ENCODE results near the gene AZI2. TPM values are rescaled to one million over a fixed set of nuclear protein-coding genes. Genes with fewer than 3 reads are reported as not detected.

The AZI2 gene, protein sequence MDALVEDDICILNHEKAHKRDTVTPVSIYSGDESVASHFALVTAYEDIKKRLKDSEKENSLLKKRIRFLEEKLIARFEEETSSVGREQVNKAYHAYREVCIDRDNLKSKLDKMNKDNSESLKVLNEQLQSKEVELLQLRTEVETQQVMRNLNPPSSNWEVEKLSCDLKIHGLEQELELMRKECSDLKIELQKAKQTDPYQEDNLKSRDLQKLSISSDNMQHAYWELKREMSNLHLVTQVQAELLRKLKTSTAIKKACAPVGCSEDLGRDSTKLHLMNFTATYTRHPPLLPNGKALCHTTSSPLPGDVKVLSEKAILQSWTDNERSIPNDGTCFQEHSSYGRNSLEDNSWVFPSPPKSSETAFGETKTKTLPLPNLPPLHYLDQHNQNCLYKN
- 47.2 and 52.1 TPM in 2 replicates for total RNA-seq

DNA sequence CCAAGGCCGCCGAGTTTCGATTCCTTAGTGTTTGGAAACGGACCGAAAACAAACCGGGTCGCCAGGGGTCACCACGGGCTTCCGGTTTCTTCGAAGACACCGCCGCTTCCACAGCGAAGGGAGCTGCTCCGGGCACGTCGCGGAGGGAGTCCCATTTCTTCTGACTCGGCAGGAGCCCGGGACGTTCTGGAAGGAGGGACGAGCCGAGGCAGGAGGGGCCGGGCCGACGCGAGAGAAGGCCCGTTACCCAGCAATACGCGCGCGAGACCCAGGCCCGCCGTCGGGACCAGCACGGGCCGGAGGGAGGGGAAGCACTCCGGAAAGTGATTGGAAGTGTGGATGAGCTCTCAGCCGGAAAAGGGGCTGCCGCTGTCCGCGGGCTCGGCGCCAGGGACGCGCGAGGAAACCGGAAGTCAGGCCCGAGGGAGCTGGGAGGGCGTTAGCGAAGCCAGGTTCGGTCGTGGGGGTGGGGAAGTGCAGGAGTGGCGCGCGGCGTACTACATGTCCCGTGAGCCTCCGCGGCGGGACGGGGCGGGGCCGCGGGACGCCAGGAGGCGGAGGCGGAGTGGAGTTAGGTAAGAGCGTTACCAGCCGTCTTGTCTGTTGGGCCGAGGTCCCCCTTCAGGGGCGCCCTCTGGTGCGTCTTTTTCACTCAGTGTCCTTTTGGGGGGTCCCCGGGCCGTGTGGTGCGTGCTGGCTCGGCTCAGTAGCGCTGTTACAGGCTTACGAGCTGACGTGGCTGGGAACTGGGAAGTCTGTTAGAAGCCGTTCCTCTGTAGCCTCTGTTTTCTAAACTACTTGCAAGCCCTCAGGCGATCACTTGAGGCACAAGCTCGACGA lies at the start of gene AZI2, which contains the start of gene ZCWPW2:
AZI2 (minus strand) TSS at position 196 of the 840 bp plus-strand sequence. CDS start 8,207 bp downstream, outside the sequence.
ZCWPW2 (plus strand) TSS at position 93 of the 840 bp plus-strand sequence. CDS start 64,348 bp downstream, outside the sequence.
- intact Hi-C loops (cut with micrococcal nuclease), result loop anchor here (1.0 to 5.0 kb wide), 7 partner anchors 23 to 980 kb away; partner anchors contain the start of genes CMC1, NEK10 and SLC4A7

DNA sequence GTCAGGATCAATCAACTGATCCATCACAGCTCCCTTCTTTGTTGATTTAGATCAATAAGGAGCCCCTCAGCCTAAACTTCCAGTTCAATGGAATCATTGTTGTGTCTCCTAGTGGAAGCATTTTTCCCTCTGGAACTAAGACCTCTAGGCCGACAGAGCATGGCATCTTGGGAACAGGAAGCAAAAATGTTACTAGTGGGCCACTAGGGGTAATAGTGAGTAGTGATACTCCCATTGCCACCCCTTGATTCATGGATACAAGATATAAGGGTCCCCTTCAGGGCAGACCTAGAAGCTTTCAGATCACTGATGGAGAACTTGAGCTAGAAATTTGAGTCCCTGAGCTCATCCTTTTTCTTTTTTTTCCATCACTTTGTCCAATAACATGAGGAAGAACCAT lies 40.4 kb upstream of the AZI2 start:
- intact Hi-C loops (cut with micrococcal nuclease), result no loop called here

DNA sequence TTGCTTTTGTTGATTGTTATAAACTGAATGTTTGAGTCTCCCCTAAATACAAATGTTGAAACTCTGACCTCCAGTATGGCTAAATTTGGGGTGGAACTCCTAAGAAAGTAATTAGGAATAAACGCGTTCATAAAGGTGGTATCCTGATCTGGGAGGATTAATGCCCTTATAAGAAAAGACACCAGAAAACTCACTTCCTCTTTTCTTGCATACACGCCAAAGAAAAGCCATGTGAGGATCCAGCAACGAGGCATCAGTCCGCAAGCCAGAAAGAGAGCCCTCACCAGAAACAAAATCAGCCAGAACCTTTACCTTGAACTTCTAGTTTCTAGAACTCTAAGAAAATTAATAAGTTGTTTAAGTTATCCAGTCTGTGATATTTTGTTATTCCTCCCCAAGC lies 37.4 kb upstream of the AZI2 start:
- intact Hi-C loops (cut with micrococcal nuclease), result no loop called here

DNA sequence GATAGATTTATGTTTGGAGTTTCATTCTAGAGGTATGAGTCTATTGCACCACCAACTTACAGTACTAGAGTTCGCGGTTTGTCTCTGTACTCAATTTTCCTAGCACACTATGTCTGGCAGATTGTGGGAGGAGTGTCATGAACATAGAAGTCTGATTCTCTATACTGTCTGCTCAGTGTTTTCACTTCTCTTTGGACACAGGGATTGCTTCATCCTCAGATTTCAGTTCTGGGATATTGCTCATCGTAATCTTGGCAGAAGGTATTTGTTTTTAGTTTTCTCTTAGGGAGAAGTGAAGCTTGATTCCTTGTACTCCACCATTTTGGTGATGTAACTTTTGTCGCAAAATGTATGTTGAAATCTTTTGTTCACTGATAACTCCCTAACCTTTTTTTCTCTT lies 27.8 kb upstream of the AZI2 start:
- intact Hi-C loops (cut with micrococcal nuclease), result no loop called here

DNA sequence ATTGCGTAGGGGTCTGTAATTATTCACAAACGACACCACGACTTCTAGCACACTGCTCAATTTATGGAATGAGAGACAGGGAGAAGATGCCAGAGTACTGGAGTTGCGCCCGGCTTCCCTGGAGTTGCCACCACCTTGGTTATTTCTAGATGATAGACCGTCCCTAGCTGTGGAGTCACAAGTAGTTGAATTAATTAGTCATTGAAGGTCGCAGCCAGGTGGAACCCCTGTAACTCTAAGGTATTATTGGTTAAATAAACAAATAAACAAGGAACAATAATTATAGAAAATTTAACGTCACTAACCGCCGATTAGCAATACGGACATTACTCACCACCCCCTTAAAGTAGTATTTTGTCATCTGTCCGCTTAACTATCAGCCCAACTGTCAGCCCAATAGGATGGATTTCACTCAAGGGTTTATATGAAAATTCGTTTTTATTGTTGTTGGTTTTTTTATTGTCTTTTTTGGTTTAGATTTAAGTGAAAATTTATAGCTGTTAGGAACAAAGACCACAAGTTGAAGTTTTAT lies 911 bp upstream of the AZI2 start:
- intact Hi-C loops (cut with micrococcal nuclease), result loop anchor here (1.0 to 5.0 kb wide), 4 partner anchors 108 to 981 kb away; partner anchors contain the start of genes CMC1, NEK10 and SLC4A7

DNA sequence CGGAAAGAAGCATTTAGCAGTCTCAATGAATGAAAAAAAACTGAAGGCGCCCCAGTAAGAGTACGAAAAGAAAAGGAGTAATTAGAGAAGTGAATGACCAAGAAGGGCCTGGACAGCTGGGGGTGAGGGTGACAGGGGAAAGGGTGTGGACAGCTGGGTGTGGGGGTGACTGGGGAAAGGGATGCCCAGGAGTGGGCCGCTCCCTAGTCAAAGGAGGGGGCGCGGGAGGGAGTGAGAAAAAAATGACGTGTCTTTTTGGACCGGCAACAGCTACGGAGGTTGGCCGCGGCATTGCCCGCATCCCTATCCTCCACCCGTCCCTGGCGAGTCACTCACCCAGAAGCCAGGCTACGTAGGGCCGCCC lies 377 bp downstream of the AZI2 start:
- intact Hi-C loops (cut with micrococcal nuclease), result loop anchor here (1.0 to 5.0 kb wide), 5 partner anchors 22 to 979 kb away; partner anchors contain the start of gene NEK10

DNA sequence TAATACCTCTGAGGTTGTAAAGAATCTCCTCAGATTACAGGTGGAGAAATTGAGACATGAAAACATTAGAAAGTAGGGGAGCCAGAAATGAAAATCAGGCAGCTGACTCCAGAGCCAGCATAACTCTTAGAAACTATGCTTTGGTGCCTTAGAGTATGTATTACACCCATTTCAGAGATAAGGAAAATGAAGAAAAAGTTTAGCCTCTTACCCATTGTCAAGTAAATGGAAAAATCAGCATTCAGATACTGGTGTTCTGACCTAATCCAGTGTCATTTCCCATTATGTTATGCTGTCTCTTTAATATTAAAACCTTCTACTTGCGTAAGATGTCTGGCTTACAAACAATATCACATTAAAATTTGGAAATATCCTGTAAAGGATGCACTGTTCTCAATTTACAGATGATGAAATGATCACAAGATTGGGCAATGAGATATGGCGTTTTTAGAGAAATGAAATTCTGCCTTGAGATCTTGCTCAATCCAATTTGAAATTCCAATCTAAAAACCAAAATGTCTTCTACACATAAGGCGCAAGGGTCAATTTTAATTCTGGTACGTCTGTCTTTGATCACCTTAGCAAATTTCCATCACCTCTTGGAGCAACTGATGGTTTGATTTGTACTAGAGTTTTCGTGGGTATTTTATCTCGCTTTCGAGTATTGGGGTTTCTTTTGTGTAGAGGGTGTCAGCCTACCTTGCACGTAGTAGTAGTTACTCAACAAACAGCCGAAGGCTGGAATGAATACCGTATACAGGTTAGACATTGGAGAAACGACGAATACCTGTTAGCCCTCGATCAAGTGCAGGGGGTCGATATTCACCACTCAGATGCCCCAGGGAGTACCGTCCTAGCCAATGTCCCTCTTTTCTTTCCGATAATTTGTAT lies 1.0 kb downstream of the AZI2 start:
- intact Hi-C loops (cut with micrococcal nuclease), result loop anchor here (1.0 to 5.0 kb wide), 5 partner anchors 21 to 979 kb away; partner anchors contain the start of gene NEK10

DNA sequence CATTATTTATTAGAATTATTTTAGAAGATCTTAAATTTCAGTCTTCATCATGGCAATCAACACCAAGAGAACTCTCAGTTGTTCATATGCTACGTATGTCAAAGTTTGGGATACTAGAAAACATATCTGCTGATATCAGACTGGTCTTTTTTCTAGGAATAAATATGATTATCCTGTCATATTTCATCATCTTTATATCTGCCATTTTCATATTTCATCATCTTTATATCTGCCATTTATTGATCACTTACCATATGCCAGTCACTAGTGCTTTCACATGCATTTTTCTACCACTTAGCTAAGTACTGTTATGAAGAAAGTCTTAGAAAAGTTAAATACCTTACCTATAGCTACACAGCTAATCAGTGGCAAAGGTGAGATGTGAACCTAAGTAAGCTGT lies 2.9 kb downstream of the AZI2 start:
- intact Hi-C loops (cut with micrococcal nuclease), result loop anchor here (5.0 kb wide), 1 partner anchor 713 kb away; no protein-coding TSS in a partner anchor

DNA sequence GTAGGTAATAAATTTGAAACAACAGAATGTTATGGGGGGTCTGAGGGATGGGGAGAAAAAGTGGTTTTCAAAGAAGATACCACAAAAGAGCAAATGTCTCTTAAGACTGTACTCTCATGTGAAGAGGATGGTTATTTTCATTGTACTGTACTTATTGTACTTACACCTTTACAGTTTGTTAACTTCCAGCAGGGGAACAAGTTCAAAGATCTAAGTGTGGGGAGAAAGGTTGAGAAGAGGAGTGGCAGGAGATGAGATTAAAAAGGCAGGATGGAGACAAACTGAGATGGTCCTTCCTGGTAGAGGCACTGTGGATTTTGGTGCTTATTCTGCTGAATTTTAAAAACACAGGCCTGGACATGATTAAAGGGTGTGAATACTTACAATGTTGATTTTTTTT lies 5.5 kb downstream of the AZI2 start:
- intact Hi-C loops (cut with micrococcal nuclease), result no loop called here

DNA sequence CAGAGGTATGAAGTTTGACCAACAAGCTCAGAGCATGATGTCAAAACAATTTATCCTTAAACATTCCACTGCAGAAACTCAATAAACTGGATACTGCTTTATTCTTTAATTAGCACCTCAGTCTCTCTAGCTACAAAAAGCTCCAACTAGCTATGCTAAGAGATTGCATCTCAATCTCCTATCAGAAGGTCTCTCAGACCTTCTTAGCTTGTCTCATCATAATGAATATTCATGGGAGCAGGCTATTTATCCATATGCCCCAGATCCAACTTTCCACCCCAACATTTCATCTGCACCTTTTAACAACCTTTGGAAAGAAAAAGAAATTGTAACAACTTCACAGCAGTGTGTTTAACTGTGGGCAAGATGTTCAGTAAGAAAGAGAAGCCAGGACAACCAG lies 11.4 kb downstream of the AZI2 start:
- intact Hi-C loops (cut with micrococcal nuclease), result no loop called here

DNA sequence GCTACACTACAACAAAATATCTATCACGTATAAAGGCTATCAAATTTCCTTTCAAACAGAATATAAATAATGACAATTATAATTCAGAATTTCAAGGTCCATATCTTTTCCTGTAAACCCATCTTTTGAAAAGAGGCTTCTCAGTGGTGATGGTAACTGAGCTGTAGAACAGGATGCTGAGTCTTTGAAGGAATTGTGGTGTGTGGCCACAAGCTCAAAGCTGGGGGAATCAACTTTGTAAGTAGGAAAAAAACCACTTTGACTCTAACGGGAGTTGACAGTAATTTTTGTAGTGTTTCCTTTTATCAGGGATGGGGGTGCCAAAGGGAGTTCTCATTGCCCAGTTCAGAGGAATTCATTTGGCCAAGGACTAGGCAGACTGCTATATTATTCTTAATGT lies 13.4 kb downstream of the AZI2 start:
- intact Hi-C loops (cut with micrococcal nuclease), result no loop called here

DNA sequence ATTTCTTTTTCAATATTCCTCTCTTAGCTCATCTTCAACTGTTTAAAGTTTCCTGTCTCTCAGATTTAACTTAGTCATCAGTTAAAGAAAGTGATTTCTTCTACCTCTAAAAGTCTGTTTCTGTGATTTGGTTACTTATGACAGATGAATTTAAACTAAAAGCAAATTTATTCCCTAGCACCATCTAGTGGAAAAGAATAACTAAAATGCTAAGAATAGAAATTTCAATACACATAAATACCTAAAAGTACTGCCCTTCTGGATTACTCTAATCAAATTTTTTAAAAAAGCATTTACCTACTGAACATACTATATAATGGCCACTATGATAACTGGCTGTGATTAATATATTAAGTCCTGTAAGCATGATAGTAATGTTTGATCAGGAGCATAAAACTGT lies 14.1 kb downstream of the AZI2 start:
- intact Hi-C loops (cut with micrococcal nuclease), result no loop called here

DNA sequence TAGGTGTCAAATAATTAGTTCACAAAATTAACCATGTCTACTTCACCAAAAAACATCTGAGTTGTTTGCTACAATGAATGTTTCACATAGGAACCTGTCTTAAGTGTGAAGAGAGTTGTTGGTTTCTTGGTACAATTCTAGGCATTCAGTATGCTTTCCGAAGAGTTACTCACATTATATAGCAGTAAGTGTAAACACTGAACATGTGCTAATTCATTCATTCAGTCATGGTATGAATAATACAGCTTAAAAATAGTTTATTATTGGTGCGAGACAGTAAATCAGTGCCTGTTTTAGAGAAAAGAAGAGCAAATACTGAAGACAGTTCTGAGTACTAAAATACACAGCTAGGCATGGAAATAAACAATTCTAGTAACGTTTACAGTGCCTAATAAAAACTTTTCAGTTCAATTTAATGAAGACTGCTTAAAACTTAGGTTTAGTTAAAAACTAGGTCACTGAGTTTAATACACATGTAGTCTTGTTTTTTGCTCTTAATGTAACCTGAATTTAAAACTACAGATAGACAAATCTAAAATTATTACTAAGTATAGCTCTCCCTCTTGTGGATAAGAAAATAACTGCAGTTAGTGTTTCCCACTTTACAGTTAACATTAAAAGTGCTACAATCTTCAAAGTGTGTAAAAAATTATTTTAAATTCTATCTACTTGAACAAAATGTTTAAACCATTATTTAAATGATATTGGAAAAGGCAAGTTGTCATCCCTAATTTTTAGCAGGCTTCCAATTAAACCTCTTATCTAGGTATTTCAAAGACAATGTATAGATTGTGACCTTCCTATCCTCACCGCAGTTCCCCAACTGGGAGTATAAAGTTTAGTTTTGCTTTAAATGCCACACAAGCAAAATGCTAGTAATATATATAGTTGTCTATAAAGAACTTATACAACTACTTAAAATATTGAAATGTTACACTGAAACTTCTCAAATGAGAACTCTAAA lies 20.2 kb downstream of the AZI2 start:
- intact Hi-C loops (cut with micrococcal nuclease), result loop anchor here (1.0 to 10.0 kb wide), 6 partner anchors 86 to 1194 kb away; partner anchors contain the start of genes CMC1 and SLC4A7

DNA sequence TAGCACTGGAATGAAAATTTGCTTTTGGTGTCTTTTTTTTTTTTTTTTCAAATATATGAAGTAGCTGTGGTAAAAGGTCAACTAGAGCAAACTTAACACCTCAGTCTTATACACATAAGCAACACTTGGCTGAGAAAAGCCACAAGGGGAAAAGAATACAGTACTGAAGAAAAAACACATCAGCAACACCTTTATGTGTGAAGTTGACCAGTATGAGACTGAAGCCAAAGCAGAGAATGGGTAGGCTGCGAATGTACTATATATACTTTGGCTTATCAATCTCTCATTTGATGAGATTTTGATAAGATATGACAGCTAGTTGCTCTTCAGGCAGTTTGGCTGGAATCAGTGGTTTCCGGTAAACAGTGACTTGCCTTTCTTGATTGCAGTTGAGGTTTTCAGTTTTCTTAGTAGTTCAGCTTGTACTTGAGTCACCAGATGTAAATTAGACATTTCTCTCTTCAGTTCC lies 22.1 kb downstream of the AZI2 start:
- intact Hi-C loops (cut with micrococcal nuclease), result loop anchor here (1.0 to 10.0 kb wide), 8 partner anchors 9 to 1192 kb away; partner anchors contain the start of genes AZI2, CMC1, EOMES and SLC4A7

DNA sequence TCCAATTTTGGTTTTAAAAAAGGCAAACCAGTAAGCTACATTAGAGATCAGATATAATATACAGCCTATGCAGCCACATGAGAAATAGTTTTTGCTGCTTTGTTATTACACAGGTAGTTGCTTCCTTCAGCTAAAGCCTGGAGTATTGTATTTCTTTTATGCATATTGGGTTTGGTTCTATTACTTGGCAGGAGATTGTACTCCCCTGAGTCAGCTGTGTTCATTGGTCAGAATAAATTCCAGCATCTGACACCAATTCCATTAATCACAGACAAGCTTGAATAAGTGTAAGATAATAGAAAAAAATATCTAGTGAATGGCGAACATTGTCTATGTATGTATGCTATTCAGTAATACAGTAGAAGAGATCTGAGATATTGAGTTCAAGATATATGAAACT lies 26.2 kb downstream of the AZI2 start:
- intact Hi-C loops (cut with micrococcal nuclease), result loop anchor here (10.0 kb wide), 2 partner anchors 418 to 1188 kb away; no protein-coding TSS in a partner anchor

DNA sequence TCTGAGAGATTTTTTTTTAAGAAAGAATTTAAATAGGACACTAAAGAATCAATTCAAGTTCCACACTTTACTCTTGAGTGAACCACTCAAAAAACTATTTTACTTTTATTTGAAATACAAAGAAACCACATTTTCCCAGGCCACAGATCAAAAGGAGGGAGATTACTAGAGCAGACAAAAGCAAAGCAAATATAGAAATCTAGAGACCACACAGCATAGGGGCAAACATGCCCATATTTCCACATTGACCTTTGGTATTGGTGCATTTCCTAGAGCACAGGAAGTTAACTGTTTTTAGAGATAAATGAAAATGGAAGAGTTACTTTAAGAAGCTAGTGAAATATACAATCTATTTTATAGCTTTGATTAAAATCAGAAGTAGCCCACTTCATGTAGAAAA lies 27.6 kb downstream of the AZI2 start:
- intact Hi-C loops (cut with micrococcal nuclease), result loop anchor here (10.0 kb wide), 2 partner anchors 416 to 1186 kb away; no protein-coding TSS in a partner anchor

DNA sequence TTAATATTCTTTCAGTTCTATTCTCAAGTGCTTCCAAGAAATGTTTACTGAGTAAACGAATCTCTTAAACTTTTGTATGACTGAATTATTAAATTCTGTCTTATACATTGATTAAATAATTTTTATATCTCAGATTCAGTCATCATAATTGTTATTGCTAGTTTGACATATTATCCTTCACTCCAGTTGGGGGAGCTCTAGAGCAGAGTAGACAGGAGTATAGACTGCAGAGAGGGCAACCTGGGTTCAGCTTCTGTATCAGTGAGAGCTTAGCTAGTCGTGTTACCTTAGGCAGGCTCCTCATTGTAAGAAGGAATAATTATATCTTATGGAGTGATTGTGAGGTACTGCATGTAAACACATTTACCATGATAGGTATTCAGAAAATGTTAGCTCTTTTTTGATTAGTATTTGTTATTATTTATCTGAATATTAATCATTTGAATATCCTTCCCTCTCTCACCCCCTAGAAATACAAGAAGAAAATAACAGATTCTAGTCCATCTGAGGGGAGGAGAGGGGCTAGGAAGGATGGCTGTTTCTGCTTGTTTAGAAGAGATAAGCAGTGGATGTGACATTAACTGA lies 31.1 kb downstream of the AZI2 start:
- intact Hi-C loops (cut with micrococcal nuclease), result loop anchor here (1.0 kb wide), 1 partner anchor 9 kb away; no protein-coding TSS in a partner anchor

DNA sequence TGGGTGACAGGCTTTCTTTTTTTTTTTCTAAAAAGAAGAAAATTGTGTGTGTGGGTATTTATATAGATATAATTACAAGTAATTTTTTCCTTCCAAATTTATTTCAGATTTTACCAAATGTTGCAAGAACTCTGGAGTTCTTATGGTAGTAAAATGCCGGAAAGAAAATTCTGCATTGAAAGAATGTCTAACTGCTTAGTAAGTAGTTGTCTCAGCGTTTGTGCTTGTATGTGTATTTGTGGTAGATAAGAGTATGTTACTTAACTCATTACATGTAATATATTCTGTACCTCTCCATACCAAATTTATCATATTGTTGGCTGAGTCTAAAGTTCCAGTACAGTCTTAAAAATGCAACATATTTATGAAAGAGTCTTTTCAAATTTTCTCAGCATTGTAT lies 32.4 kb downstream of the AZI2 start:
- intact Hi-C loops (cut with micrococcal nuclease), result no loop called here
